Measurements from ENCODE around the gene TRHDE.

Gene TRHDE

DNA sequence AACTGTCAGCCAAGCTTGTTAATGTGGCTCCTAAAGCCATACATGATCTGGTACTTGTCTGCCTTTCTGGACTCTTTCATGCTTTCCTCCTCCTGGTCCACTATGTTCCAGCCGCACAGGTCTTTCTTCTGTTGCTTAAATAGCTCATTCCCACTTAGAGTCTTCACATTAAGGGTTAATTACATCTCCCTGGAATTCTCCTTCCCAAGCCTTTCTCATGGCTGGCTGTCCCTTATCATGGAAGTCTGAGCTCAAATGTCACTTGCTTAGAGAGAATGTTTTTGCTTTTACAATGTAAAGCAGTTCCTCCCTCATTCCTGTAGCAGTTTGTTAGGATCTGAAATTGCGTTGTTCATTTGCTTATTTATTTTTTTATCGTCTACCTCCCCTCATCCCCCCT, 199.6 kb downstream of the TRHDE start:
- no peaks in the 10 kb centered on the region for H3K4me1 ChIP-seq
- no peaks in the 10 kb centered on the region for H3K27me3 ChIP-seq
- no peak overlapping the region for H3K9ac ChIP-seq
- no peaks in the 10 kb centered on the region for H3K36me3 ChIP-seq
- H3K4me2 ChIP-seq, result no peak overlapping the region
- no peak overlapping the region for H3K27ac ChIP-seq
- TF ChIP-seq Cebpa-rat (IDR thresholded peaks at IDR 0.05), result no peak
- H3K9me3 ChIP-seq (replicated peaks in 1 of 11), result no peaks in the 10 kb centered on the region
- no peak overlapping the region for H3K4me3 ChIP-seq
- H4K20me1 ChIP-seq, result no peaks in the 10 kb centered on the region

DNA sequence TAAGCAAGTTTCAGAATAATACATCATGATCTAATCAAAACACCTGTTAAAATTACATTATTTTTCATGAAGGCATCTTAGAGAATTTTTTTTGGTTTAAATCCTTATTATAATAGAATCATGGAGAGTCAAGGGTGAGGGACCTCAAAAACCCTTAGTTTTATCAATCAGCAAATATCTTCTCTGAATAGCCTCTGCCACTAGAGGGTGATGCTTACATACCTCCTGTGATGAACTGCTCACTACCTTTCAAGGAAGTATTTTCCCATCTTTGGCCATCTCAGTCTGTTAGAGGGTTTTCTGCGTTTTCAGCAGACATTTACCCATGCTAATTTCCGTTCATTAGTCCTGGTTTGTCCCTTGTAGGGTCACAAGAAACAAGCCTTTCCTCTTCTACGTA, 200.2 kb downstream of the TRHDE start:
- H3K4me1 ChIP-seq, result no peaks in the 10 kb centered on the region
- H3K27me3 ChIP-seq, result no peaks in the 10 kb centered on the region
- no peaks in the 10 kb centered on the region for H4K20me1 ChIP-seq
- no peak overlapping the region for H3K4me2 ChIP-seq
- H3K36me3 ChIP-seq, result no peaks in the 10 kb centered on the region
- H3K4me3 ChIP-seq, result no peak overlapping the region
- no peak for TF ChIP-seq Cebpa-rat (IDR thresholded peaks at IDR 0.05)
- H3K9me3 ChIP-seq (replicated peaks in 1 of 11), result no peaks in the 10 kb centered on the region
- H3K27ac ChIP-seq, result no peak overlapping the region
- no peak overlapping the region for H3K9ac ChIP-seq

DNA sequence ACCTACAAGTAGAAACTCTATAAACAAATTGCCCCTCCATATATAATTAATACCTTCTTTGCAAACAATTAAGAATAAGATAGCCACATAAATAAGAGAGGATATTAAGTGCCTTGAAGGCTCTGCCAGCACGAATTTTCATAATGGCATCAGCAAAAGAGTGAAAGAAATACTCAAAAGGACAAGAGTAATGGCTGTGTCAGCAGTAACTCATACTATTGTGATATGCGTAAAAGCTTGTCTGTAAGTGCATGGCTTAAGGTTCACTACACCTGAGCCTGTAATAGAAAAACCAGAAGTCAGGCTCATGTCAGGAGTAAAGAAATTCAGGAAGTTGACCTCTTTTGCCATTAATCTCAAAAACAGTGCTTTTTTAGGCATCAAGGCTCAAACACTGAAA, 204.1 kb downstream of the TRHDE start:
- Histone ChIP-seq H3K4me1 (no peaks in the 10 kb centered on the region), H3K27ac (no peak overlapping the region), H3K9me3 (replicated peaks in 1 of 11) (no peaks in the 10 kb centered on the region), H3K4me2 (no peak overlapping the region), H3K4me3 (no peak overlapping the region), H4K20me1 (no peaks in the 10 kb centered on the region), H3K36me3 (no peaks in the 10 kb centered on the region), H3K27me3 (no peaks in the 10 kb centered on the region), H3K9ac (no peak overlapping the region)
- TF ChIP-seq Cebpa-rat (IDR thresholded peaks at IDR 0.05), result no peak

DNA sequence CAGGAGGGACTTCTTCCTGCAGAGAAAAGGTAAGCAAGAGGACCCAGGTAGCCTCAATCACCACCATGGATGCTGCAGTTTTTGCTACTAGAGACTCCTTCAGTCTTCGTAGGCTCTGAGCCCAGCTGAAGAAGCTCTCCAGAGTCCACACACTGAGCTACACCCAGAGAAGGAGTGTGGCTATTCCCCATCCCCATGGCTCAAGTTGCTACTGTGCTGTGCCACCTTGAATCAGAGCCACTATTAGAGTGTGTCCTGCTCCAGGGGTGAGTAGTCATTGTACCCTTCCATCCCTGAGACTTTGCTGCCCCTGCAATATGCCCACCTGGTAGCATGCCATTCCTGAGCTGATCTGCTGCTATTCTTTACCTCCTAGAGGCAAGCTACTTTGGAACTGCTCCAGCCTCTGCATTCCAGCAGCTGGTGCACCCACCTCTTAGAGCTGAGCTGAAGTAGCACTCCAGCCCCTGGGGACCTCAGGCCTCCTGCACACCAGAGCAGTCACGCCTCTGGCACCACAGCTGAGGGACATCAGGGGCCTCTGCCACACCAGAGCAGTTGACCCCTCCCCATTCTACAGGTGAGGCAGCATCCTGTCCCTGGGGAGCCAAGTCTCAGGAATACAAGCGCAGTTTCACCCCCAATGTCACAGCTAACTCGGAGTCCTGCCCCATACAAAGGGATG, 213.0 kb downstream of the TRHDE start:
- no peaks in the 10 kb centered on the region; a peak in 1 of 22 replicates for H3K9me3 ChIP-seq (replicated peaks in 1 of 11)
- no peak overlapping the region for H3K4me3 ChIP-seq
- no peak for TF ChIP-seq Cebpa-rat (IDR thresholded peaks at IDR 0.05)
- H3K27me3 ChIP-seq, result no peaks in the 10 kb centered on the region
- H3K4me2 ChIP-seq, result no peak overlapping the region
- no peak overlapping the region for H3K9ac ChIP-seq
- H3K4me1 ChIP-seq, result no peaks in the 10 kb centered on the region
- no peaks in the 10 kb centered on the region for H3K36me3 ChIP-seq
- no peak overlapping the region for H3K27ac ChIP-seq
- no peaks in the 10 kb centered on the region for H4K20me1 ChIP-seq

DNA sequence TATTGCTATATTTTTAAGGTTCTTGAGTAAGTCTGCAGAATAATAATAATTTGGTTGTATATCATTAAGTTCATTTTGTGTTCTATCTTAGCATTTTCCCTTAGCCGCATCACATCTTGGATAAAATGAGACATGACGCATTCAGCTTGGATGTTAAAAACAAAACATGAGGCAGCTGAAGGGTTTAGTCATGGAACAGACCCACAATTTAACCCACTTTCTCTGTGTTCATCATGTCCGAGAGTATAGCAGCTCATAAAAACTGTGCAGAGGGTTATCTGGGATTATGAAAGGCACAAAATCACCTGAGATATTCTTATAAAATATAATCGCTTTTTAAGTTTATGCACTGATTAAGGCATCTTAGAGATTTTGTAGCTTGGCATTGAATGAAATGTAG, 219.3 kb downstream of the TRHDE start:
- H4K20me1 ChIP-seq, result no peaks in the 10 kb centered on the region
- no peaks in the 10 kb centered on the region for H3K27me3 ChIP-seq
- H3K9me3 ChIP-seq (replicated peaks in 1 of 11), result no peaks in the 10 kb centered on the region; a peak in 1 of 22 replicates
- H3K4me3 ChIP-seq, result no peak overlapping the region
- TF ChIP-seq Cebpa-rat (IDR thresholded peaks at IDR 0.05), result no peak
- H3K27ac ChIP-seq, result no peak overlapping the region
- no peaks in the 10 kb centered on the region for H3K4me1 ChIP-seq
- H3K9ac ChIP-seq, result no peak overlapping the region
- no peak overlapping the region for H3K4me2 ChIP-seq
- H3K36me3 ChIP-seq, result no peaks in the 10 kb centered on the region

DNA sequence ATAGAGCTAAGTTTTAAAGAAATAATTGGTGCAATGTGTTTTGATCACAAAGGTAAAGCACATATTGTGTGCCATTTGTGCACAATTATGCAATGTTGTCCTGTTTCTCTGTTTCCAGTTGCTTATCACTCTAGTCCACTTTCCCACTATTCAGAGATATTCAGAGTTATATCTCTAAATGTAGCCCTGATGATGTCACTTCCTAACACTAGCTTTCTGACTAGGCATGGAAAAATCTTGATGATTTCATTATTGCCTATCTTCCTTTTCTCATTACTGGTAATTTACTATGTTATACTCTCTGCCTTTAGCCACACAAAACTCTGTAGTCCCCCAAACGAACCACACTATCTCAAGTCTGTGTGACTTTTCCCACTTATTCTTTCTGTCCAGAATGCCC, 221.2 kb downstream of the TRHDE start:
- TF ChIP-seq Cebpa-rat (IDR thresholded peaks at IDR 0.05), result no peak
- H3K4me3 ChIP-seq, result no peak overlapping the region
- H3K27ac ChIP-seq, result no peak overlapping the region

DNA sequence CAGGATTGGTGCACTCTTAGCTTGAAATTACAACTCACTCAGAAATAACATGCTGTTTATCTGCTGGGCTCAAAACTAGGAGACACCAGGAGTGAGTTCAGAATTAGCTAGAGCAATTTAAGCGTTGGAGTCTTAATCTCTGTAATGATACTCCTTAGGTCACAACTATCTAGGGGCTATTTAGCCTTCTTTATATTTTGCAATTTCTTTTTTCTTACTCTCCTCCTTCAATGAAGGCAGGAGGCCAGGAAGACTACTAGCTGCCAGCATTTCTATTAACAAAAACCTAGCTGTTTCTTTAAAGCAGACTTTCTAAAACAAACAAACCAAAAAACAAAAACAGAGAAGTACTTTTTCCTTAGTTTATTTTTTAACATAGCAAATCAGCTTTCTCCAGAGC, 226.2 kb downstream of the TRHDE start:
- Histone ChIP-seq H3K4me3 (no peak overlapping the region), H3K27ac (no peak overlapping the region), H3K9ac (no peak overlapping the region), H4K20me1 (no peaks in the 10 kb centered on the region), H3K9me3 (replicated peaks in 1 of 11) (no peaks in the 10 kb centered on the region), H3K4me2 (no peak overlapping the region), H3K4me1 (no peaks in the 10 kb centered on the region), H3K27me3 (no peaks in the 10 kb centered on the region), H3K36me3 (no peaks in the 10 kb centered on the region)
- no peak for TF ChIP-seq Cebpa-rat (IDR thresholded peaks at IDR 0.05)

More for the DNA sequence above, 221.2 kb downstream of the TRHDE start:
- H3K9me3 ChIP-seq (replicated peaks in 1 of 11), result no peaks in the 10 kb centered on the region
- no peaks in the 10 kb centered on the region for H3K27me3 ChIP-seq
- H3K36me3 ChIP-seq, result no peaks in the 10 kb centered on the region
- no peaks in the 10 kb centered on the region for H4K20me1 ChIP-seq
- H3K4me2 ChIP-seq, result no peak overlapping the region
- no peaks in the 10 kb centered on the region for H3K4me1 ChIP-seq
- no peak overlapping the region for H3K9ac ChIP-seq

DNA sequence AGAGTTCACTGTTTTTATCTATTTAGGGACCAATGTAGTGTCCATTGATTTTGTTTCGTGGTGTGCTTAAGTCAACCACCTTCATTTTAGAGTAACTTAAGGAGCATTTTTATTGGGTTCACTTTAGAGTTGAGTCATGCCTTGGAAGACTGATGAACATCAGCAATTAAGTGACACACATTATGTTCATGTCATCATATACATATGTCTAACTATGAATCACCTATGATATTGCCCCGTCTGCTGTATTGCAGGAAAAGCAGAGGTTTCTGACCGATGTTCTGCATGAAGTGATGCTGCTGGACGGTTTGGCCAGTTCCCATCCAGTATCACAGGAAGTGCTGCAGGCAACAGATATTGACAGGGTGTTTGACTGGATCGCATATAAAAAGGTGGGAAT, 227.1 kb downstream of the TRHDE start:
- H3K9me3 ChIP-seq (replicated peaks in 1 of 11), result no peaks in the 10 kb centered on the region
- H3K27ac ChIP-seq, result no peak overlapping the region
- H3K9ac ChIP-seq, result no peak overlapping the region
- no peaks in the 10 kb centered on the region for H3K4me1 ChIP-seq
- H4K20me1 ChIP-seq, result no peaks in the 10 kb centered on the region
- no peak overlapping the region for H3K4me3 ChIP-seq
- no peaks in the 10 kb centered on the region for H3K27me3 ChIP-seq
- TF ChIP-seq Cebpa-rat (IDR thresholded peaks at IDR 0.05), result no peak
- H3K4me2 ChIP-seq, result no peak overlapping the region
- no peaks in the 10 kb centered on the region for H3K36me3 ChIP-seq

DNA sequence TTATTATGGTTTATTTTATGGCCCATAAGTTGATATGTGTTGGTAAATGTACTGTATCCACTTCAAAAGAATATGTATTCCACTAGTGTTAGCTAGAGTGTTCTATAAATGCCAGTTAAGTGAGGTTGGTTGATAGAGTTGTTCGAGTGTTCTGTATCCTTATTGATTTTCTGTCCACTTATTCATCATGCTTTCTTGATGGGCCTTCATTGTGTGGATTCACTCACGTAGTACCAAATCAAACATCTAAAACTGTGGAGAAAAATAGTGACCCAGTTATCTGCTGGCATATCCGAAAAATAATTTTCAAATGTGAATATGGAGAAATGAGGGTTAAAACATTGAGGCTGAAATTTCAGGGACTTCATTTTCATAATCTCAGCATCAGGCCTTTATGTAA, 230.4 kb downstream of the TRHDE start:
- peaks cover 0 to 9% (median 5%) of the 10 kb centered on the region in 10 experiments; a peak in 5 of 20 replicates for H3K4me1 ChIP-seq
- H3K9ac ChIP-seq, result no peak overlapping the region
- H3K4me3 ChIP-seq, result no peak overlapping the region
- H3K27me3 ChIP-seq, result no peaks in the 10 kb centered on the region
- no peak overlapping the region for H3K4me2 ChIP-seq
- TF ChIP-seq Cebpa-rat (IDR thresholded peaks at IDR 0.05), result no peak
- H3K36me3 ChIP-seq, result no peaks in the 10 kb centered on the region
- peaks cover 0 to 5% (median 0%) of the 10 kb centered on the region in 11 experiments; a peak in 3 of 22 replicates for H3K9me3 ChIP-seq (replicated peaks in 1 of 11)
- H4K20me1 ChIP-seq, result no peaks in the 10 kb centered on the region
- no peak overlapping the region for H3K27ac ChIP-seq

DNA sequence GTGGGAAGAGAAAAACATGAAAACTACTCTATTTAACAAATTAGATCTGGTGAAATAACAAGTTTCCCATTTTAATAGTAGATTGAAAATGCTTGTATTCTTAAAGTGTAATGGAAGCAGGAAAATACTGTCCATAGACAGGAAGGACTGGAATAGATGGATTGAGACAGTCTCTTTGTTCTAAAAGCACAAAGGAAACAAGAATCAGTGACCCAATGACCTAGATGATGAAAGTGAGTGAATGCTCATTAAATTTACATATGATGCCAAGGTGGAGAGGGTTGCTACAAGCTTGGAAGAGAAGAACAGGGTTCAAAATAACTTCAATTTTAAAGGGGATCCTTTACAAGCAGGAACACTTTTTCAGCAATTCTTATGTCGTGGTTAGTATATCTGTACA, 233.1 kb downstream of the TRHDE start:
- Histone ChIP-seq H3K4me3 (no peak overlapping the region), H3K4me1 (peaks cover 0 to 9% (median 5%) of the 10 kb centered on the region in 10 experiments; a peak in 5 of 20 replicates), H3K4me2 (no peak overlapping the region), H3K27ac (no peak overlapping the region), H3K9me3 (replicated peaks in 1 of 11) (peaks cover 0 to 20% (median 0%) of the 10 kb centered on the region in 11 experiments; a peak in 4 of 22 replicates), H3K9ac (no peak overlapping the region), H4K20me1 (no peaks in the 10 kb centered on the region), H3K36me3 (no peaks in the 10 kb centered on the region), H3K27me3 (no peaks in the 10 kb centered on the region)
- no peak for TF ChIP-seq Cebpa-rat (IDR thresholded peaks at IDR 0.05)
